ENCODE results near the gene SPATA31A3. TPM values are rescaled to one million over a fixed set of nuclear protein-coding genes. Genes with fewer than 3 reads are reported as not detected.

The SPATA31A3 gene
- total and polyA plus RNA-seq, 2 experiments from 2014 or later, result not detected

Small RNA genes within 50 kb of the gene (small RNA-seq; reads per million reads assigned to genes)
- gene AL353770.1 (ENCODE audit: low replicate concordance), result not detected
- gene AL353770.2 (ENCODE audit: low replicate concordance), result not detected

Other genes with a start within 250 kb of the SPATA31A3 start
- 4.9 and 5.1 TPM in 2 replicates for gene ZNF658, start 91.8 kb downstream of the SPATA31A3 start, total RNA-seq (2014; rRNA removed; shearing (Covaris generic))
- gene ZNF658, start 91.8 kb downstream of the SPATA31A3 start, polyA plus RNA-seq (2016; fragmentation: Nextera tagmentation; extraction: Ambion mirVana), result 1.6 and 2.4 TPM in 2 replicates

Data from GM23338 (cell line).